Peyer's patch (tissue), 4 donors: ENCODE measurements around the gene CRTAC1.

Experiments
- POLR2A ChIP-seq, 2 donors: fragments of 450-650 bp; IDR thresholded peaks; one replicate each; pipeline ENCODE4 v1.5.1; 2017; ENCODE audit warnings: antibody characterized with exemption in 2 of 2, mild to moderate bottlenecking in 2 of 2, moderate library complexity in 2 of 2
- TF ChIP-seq, protein P1 (sequence below), 6 experiments: fragments of 450-650 bp in 4 of 6; fragments of 200-600 bp in 2 of 6; sonication (generic) in 1 of 6; IDR thresholded peaks; one replicate each; pipeline ENCODE4 v1.5.1; 2017 to 2019; ENCODE audit warnings: antibody characterized with exemption in 6 of 6, mild to moderate bottlenecking in 3 of 6, moderate library complexity in 1 of 6

DNA sequence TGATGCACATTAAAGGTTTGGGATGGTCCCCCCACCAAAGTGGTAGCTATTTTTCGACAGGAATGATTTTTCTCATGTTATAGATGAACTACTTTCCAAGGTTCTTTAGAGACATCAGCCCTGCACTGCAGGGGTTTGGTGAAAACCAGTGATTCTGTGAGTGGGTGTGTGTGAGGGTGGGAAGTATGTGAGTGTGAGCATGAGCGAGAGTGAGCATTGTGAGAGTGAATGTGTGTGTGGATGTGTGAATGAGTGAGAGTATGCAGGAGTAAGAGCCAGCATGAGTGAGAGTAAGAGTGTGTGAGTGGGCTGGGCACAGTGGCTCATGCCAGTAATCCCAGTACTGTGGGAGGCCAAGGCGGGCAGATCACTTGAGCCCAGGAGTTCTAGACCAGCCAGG, 105.7 kb downstream of the CRTAC1 start:
- TF ChIP-seq, protein P1, sequence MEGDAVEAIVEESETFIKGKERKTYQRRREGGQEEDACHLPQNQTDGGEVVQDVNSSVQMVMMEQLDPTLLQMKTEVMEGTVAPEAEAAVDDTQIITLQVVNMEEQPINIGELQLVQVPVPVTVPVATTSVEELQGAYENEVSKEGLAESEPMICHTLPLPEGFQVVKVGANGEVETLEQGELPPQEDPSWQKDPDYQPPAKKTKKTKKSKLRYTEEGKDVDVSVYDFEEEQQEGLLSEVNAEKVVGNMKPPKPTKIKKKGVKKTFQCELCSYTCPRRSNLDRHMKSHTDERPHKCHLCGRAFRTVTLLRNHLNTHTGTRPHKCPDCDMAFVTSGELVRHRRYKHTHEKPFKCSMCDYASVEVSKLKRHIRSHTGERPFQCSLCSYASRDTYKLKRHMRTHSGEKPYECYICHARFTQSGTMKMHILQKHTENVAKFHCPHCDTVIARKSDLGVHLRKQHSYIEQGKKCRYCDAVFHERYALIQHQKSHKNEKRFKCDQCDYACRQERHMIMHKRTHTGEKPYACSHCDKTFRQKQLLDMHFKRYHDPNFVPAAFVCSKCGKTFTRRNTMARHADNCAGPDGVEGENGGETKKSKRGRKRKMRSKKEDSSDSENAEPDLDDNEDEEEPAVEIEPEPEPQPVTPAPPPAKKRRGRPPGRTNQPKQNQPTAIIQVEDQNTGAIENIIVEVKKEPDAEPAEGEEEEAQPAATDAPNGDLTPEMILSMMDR (IDR thresholded peaks at IDR 0.05), result no peak
- no peak for TF ChIP-seq POLR2A (IDR thresholded peaks at IDR 0.05)
